Heart left ventricle (tissue), 13 donors: ENCODE results near the gene DOCK1.

Experiments
- CTCF ChIP-seq, 12 donors: fragments of 200-600 bp; sonication (generic) in 4 of 12; IDR thresholded peaks; one replicate each; pipeline versions ENCODE4 v1.5.0 to v1.8.0; 2018 to 2022; ENCODE audit warnings: antibody characterized with exemption in 12 of 12, mild to moderate bottlenecking in 5 of 12
- POLR2A ChIP-seq, 2 donors: fragments of 450-650 bp; IDR thresholded peaks; one replicate each; pipeline ENCODE4 v1.6.1; 2017; ENCODE audit warnings: antibody characterized with exemption in 2 of 2, mild to moderate bottlenecking in 2 of 2, moderate library complexity in 2 of 2
- donor health status: ischemic (EF 13 %, LVEDD 7.1; RV severe dilation, severe dysfunction).
- donor health status: DM: no; HTN: yes; CAD: no.
- donor health status: DM: no; HTN: no; CAD: no.
- donor health status: ischemic (EF 25% LVEDD 6.9; RV normal size, moderate dysfunction).
- donor health status: ischemic (EF 25% LVEDD 5.7; RV mildly dilated, moderate dysfunction).
- donor health status: ischemic (EF 35%, LVEDD 5.7; RV mildly dilated, moderate dysfunction).
- donor health status: nonischemic (EF 11% LVEDD 7.7; RV severe dilation, severe dysfunction).
- donor health status: DM: yes; HTN: yes; CAD: no.
- donor health status: PGD.
- donor health status: ischemic (EF 29% LVEDD 5.4; RV normal size, mild dysfunction).
- donor health status: nonischemic (EF 23%, LVEDD 6.1; RV moderate dilation, normal function).

GRCh38 chr10:127236266-127236665, 331.0 kb downstream of the DOCK1 start:
- TF ChIP-seq CTCF (IDR thresholded peaks at IDR 0.05) (no peak), POLR2A (IDR thresholded peaks at IDR 0.05) (no peak)
